ENCODE measurements around the gene DTYMK. TPM values are rescaled to one million over a fixed set of nuclear protein-coding genes. Genes with fewer than 3 reads are reported as not detected.

The DTYMK gene
- polyA plus RNA-seq, 12 donors = 19.5 to 40.7 (median 24.9) TPM; not detected in 1

DNA sequence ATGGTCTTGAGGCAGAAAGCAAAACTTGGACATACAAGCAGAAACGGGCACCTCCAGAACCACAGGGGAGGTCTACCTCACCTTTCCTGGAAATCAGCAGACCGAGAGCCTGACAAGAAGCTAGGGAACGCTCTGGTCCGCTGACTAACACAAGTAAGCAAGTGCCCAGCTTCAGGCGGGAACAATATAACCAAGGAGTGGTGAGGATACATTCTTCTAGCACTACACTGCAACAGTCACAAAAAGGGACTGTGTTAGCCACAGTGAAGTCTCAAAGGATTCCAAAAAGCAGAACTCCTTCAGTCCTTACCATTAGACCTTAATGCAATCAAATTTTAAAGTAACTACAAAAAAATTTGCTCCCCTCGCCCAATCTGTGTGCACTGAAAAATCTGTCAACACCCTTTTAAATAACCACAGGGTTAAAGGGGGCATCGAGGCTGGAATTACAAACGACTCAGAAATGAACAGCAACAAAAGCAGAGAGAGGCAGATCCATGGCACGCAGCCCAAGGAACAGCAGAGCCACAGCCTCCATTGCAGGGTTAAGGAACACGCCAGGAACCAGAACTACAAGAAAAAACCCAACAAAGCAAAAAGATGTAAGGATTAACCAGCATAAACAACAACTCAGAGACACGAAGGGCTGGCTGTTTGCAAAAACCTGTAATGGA is 56.7 kb downstream of the DTYMK start:
- no peak for DNase-seq

DNA sequence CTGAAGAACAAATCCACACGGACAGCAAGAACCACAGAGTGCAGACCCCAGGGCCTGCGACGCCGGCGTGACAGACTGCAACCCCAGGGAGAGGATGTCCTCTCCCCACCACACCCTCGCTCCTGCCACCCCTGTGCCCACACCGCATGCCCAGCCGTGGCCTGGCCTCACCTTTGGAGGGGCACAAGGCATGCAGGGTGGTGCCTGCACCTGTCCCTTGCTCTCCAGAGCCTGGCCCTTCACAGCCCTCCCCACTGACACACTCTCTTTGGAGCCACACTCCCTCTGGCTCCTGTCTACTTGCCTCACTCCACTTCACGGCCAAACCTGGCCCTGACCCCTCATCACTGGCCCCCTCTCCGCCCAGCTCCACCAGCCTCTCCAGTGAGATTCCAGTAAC is 58.9 kb downstream of the DTYMK start:
- no peak for DNase-seq

Other genes starting within 250 kb of the DTYMK start
- 100 to 1,000 TPM in 11 of 12 donors, not detected in 1; 205 to 317 (median 276) TPM for gene STK25, start 178.2 kb downstream of the DTYMK start, polyA plus RNA-seq (ENCODE audit: insufficient read length in 12 of 12)
- 10 to 100 TPM in 11 of 12 donors, not detected in 1; 25.0 to 77.5 (median 49.0) TPM for gene BOK, start 128.1 kb downstream of the DTYMK start, polyA plus RNA-seq (ENCODE audit: insufficient read length in 12 of 12)
- 10 to 100 TPM in 11 of 12 donors, not detected in 1; 31.7 to 51.7 (median 36.8) TPM for gene THAP4, start 49.7 kb downstream of the DTYMK start, polyA plus RNA-seq (ENCODE audit: insufficient read length in 12 of 12)
- 10 to 100 TPM in 11 of 12 donors, not detected in 1; 37.2 to 66.5 (median 50.2) TPM for gene ATG4B, start 49.1 kb downstream of the DTYMK start, polyA plus RNA-seq (ENCODE audit: insufficient read length in 12 of 12)
- gene ING5, start 15.2 kb upstream of the DTYMK start, polyA plus RNA-seq (ENCODE audit: insufficient read length in 12 of 12) = 10 to 100 TPM in 11 of 12 donors, not detected in 1; 17.0 to 37.0 (median 23.5) TPM
- 10 to 100 TPM in 11 of 12 donors, not detected in 1; 14.2 to 34.5 (median 19.8) TPM for gene D2HGDH, start 47.8 kb upstream of the DTYMK start, polyA plus RNA-seq (ENCODE audit: insufficient read length in 12 of 12)
- under 1 TPM in 7 of 12 donors, not detected in 5; 0.09 to 0.48 (median 0.21) TPM for gene GAL3ST2, start 90.0 kb upstream of the DTYMK start, polyA plus RNA-seq (ENCODE audit: insufficient read length in 12 of 12)
- gene NEU4, start 122.4 kb upstream of the DTYMK start, polyA plus RNA-seq (ENCODE audit: insufficient read length in 12 of 12) = 10 to 100 TPM in 1 of 12 donors, 1 to 10 TPM in 10, not detected in 1; 2.3 to 27.3 (median 4.5) TPM
- gene PDCD1, start 172.1 kb upstream of the DTYMK start, polyA plus RNA-seq (ENCODE audit: insufficient read length in 12 of 12) = under 1 TPM in 6 of 12 donors, not detected in 6; 0.12 to 0.68 (median 0.17) TPM
- gene RTP5, start 182.9 kb upstream of the DTYMK start, polyA plus RNA-seq (ENCODE audit: insufficient read length in 12 of 12) = not detected

Data from muscle of arm (tissue), 12 donors.